Measurements from ENCODE around the gene MIER2.

Gene MIER2

GRCh38 chr19:376111-376470, 31.5 kb upstream of the MIER2 start:
- TF ChIP-seq CTCF (IDR thresholded peaks at IDR 0.05; ENCODE audit: insufficient read depth, low read depth, low read length, missing control alignments): no peak
- DNase-seq (ENCODE audit: low read depth): no peak

GRCh38 chr19:375395-376110, 31.0 kb upstream of the MIER2 start:
- no peak overlapping the region for H3K4me3 ChIP-seq (ENCODE audit: low read depth, low read length)
- DNase-seq (ENCODE audit: low read depth): no peak
- TF ChIP-seq CTCF (IDR thresholded peaks at IDR 0.05; ENCODE audit: insufficient read depth, low read depth, low read length, missing control alignments): no peak

More at GRCh38 chr19:376111-376470, 31.5 kb upstream of the MIER2 start:
- no peak overlapping the region for H3K4me3 ChIP-seq (ENCODE audit: low read depth, low read length)

GRCh38 chr19:374886-375235, 30.3 kb upstream of the MIER2 start:
- H3K4me3 ChIP-seq (ENCODE audit: low read depth, low read length): no peak overlapping the region
- TF ChIP-seq CTCF (IDR thresholded peaks at IDR 0.05; ENCODE audit: insufficient read depth, low read depth, low read length, missing control alignments): no peak
- DNase-seq (ENCODE audit: low read depth): no peak

- no peak for DNase-seq (ENCODE audit: low read depth)
- H3K4me3 ChIP-seq (ENCODE audit: low read depth, low read length): no peak overlapping the region
- no peak for TF ChIP-seq CTCF (IDR thresholded peaks at IDR 0.05; ENCODE audit: insufficient read depth, low read depth, low read length, missing control alignments)
Observed at GRCh38 chr19:374183-374885, 29.7 kb upstream of the MIER2 start.

- no peak overlapping the region for H3K4me3 ChIP-seq (ENCODE audit: low read depth, low read length)
- no peak for DNase-seq (ENCODE audit: low read depth)
- no peak for TF ChIP-seq CTCF (IDR thresholded peaks at IDR 0.05; ENCODE audit: insufficient read depth, low read depth, low read length, missing control alignments)
Observed at GRCh38 chr19:373391-374182, 29.0 kb upstream of the MIER2 start.

GRCh38 chr19:372306-372890, 27.8 kb upstream of the MIER2 start:
- H3K4me3 ChIP-seq (ENCODE audit: low read depth, low read length): no peak overlapping the region
- no peak for TF ChIP-seq CTCF (IDR thresholded peaks at IDR 0.05; ENCODE audit: insufficient read depth, low read depth, low read length, missing control alignments)

More at GRCh38 chr19:372306-372890, 27.8 kb upstream of the MIER2 start:
- no peak for DNase-seq (ENCODE audit: low read depth)
